Tongue (tissue), 2 donors: ENCODE results near the gene SORBS2. TPM values are rescaled to one million over a fixed set of nuclear protein-coding genes. Genes with fewer than 3 reads are reported as not detected.
"Not testable (repeated sequence)": the region's sequence is repeated elsewhere in the genome, so short reads cannot be mapped to it uniquely, and the experiment has no call there.

ENCODE experiments used
- DNase-seq: peaks from one replicate; pipeline ENCODE4 v3.0.0-alpha.2; 2015
- total RNA-seq: library from RNA; depleted of rRNA; stranded (reverse); fragments of >200 nt; gene quantifications from one replicate; pipeline ENCODE4 v1.2.3, GENCODE V29; 2014

The SORBS2 gene
- total RNA-seq, 1 donor from 2014 or later = 49.2 TPM

GRCh38 chr4:185736882-185737281, 75.1 kb downstream of the SORBS2 start:
- DNase-seq = no peak

DNA sequence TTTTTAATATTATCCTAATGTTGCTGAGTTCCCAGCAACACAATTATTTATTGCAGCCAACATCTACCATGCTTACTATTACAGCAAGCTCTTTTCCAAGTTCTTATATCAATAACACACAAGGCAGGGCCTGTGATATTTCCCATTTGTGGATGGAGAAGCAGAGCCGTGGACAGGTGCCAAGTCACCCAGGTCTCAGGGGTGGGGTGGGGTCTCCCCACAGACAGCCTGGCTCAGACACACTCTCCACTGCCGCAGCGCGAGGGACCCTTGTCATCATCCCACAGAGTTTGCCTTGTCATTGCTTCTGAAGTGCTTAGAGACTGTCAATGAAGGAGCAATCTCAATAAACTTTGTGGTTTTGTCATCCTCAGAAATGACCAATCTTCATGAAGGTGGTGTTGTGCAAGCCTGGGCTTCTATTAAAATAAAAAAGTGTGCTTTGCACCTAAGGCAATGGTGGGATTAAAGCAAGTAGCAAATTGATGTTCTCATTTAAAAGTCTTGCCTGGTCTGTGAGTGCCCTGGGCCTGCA, 76.1 kb downstream of the SORBS2 start:
- DNase-seq = no peak

DNA sequence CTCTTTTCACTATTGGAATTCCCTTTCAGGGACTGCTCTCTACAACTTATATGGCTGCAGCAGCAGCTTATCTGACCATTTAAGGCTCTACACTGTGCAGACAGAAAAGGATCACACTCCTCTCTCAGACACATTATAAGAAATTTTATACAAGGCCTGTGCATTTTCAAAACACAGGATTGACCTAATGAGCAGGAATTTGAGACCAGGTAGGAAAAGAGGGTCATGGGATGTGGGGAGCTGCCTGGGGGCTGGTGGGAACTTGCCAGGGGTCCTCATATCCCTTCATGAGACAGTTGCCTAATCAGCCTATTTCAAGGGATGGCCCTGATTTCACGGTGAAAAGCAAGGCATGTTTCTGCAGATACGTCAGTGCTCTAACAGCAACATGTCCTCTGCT, 77.1 kb downstream of the SORBS2 start:
- no peak for DNase-seq

- DNase-seq = no peak
Measured at GRCh38 chr4:185734214-185734613, 77.8 kb downstream of the SORBS2 start.

GRCh38 chr4:185730849-185731608, 81.0 kb downstream of the SORBS2 start:
- peak; percentile 37 for DNase-seq

DNA sequence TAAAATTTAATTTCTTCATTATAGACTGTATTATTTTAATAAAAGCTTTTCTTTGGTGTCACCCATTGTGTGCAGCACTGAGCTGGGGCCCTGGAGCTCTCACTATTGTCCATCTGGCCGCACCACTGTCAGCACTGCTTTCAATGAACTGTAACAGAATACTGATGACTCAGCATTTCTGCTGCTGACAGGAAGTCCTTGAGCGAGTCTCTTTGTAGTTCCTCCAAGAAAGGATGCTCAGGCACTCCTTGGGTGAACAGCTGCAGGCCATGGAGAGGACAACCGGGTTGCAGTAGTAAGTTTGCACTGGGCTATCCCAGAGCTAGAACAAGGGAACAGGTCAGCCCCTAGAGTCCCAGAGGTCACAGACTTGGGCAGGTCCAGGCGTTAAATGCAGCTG, 81.6 kb downstream of the SORBS2 start:
- peak; percentile 78 for DNase-seq

DNA sequence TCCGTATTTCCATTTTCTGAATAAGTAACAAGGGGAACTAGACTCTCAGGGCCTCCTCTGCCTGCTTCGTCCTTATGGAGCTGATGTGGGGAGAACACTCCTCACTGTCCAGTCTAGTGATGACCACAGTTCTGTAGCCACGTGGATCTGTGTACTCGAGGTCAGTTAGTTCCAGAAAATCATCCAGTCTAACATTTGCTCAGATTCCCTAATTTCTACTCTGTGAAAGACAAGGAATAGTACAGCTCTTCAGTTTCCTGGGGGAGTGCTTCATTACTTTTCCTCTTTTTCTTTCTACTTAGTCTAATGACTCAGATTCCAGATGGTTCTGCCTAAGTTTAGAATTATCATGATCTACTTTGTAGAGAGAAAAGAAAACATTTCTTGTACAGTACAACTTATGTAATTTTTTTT, 82.6 kb downstream of the SORBS2 start:
- DNase-seq = no peak

GRCh38 chr4:185728893-185729292, 83.1 kb downstream of the SORBS2 start:
- DNase-seq = no peak

DNA sequence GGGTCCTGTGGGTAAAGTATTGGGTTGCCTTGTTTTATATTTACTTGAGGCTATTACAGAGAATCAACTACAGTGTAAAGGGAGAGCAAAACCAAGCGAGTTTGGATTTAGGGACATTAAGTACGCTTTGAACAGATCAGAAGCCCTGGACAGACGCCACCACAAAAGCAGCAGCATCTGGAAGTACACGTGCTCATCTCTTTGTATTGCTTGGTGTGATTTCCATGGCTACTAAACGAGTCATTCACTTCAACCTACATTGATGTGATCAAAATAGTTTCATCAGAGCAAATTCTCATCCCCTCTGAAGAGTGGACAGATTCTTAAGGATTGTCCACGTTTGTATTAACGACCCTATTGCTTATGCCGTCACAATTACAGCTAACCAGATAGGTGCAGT, 85.1 kb downstream of the SORBS2 start:
- peak; percentile 79 for DNase-seq

- DNase-seq = no peak
Measured at GRCh38 chr4:185723631-185724260, 88.2 kb downstream of the SORBS2 start.

DNA sequence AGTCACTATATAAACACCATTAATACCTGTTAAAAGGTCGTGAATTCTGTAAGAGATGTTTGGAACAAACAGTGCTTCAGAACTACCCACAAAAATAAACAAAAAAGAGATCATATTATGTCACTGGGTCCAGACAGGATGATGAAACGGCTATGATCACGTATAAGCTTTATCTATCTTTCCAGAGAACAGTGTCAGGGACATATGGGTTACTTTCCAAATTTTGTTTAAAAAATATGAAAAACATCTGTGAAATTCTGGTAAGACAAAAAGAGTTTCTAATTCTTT, 90.0 kb downstream of the SORBS2 start:
- no peak for DNase-seq

- peak; percentile 45 for DNase-seq
Measured at GRCh38 chr4:185721190-185722028, 90.6 kb downstream of the SORBS2 start.

DNA sequence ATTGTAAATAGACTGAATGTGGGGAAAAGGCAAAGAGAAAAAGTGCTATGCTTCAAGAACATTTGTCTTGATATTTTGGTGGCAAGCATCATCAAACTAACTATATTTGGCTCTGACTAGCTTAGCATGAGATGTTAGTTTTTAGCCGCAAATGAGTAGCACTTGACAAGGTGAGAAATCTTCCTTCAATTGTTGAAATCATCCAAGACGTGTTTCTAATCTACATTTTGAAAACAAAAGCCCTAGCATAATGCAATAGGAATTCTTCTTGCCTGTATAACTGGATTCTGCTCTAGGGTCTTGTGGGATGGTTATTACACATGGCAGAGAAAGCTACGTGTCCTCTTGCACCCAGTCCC, 92.5 kb downstream of the SORBS2 start:
- DNase-seq = no peak

DNA sequence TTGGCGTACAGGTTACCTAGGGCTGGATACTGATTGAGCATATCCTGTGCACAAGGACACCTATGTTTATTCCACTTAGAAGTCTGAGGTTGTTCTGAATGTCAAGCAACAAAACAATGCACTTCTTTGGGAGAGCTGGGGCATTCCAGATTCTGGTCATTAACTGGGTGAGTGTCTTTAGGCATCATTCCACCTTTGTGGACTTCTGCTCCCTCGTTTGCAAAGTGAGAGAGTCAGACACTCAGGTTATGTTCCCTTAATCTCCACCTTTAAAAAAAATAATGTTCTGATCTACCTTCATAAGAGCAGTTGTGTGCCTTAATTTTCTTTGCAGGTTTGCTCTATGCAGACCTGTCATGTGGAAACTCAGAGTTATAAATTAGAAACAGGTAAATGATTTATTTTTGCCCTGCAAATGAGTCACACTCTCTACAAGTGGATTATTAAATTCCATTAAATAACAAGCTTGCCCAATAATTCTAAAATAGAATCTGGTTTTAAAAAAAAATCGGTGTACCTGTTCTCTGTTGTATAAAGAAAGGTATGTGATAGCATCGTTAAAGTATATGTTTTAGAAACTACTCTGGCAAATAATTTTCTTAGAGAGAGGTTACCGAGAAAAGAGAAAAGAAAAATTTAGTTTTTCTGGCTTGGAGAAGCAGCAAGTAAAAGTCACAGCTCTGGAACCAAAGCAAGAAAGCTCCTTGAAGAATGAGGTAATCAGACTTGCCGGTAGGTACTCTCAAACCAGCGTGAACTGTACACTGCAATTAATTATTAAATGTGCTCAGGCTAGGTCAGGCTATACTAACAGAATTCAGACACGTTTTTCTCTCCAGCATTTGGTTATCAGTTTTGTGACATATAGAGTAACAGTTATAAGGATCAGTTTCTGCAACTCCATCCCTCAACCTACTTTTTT, 93.2 kb downstream of the SORBS2 start:
- DNase-seq = no peak

DNA sequence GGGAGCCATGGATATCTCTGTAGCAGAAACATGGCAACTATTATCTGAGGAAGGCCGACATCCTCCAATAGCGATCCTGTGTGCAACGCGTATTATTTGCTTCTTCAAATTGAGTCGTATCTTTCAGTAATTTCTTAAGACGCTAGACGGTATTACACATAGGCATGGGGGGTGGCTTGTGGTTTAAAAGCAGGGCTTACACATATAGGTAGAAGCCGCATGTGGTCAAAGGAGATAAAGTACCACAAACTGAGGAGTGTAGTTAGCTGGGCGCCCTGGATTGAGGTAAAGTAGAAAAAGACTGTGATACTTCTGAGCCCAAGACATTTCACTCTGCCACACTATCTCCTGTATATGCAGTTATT, 94.6 kb downstream of the SORBS2 start:
- DNase-seq = no peak

DNA sequence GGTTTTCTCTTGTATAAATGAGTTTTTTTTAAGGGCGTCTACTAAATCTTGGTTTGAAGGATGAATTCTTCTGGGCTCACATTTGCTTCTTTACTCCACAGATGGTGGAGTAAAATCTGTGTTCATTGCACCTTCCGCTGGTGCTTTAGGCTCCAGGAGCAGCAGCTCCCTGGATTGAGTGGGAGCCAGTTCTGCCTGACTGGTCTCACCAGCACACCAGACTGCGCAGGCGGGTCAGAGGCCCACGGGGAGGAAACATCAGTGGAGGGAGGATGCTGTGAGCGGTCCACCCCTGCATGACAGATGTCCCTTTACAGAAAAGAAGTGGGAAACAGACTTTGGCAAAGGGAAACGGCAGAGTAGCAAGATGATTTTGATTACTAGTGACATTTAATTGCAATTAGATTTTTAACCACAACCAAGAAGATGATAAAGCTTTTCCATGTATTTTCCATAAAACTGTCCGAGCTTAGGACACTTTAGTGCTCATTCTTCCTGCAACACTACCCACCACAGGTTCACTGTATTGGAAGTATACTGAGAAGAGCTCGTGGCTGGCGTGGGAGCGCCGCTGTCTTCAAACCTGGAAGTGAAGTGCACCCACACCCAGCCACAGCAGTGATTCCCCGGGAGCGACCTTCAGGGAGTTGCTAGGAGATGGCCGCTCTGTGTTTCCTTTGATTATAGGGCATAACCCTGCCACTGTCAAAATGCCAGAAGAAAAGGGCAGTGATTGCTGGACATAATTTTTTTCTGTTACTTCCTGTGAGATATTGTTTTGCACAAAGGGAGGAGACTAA, 95.2 kb downstream of the SORBS2 start:
- DNase-seq = no peak

DNA sequence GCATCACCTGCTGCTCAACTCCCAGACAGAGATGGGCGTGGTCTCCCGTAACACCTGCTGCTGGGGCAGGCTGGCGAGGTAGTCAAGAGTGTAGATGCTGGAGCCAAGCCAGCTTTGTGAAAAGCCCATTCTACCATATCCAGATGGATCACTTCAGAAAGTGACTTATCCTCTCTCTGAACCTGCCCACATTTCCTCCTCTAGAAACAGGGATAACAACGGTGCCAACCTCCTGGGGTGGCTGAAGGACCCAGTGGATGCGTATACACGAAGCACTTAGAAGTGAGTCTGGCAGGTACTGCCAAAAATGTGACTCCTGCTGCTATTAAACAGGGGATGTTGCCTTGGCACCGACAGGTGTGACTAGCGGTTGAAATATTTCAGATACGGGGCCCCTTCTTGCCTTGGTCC, 95.8 kb downstream of the SORBS2 start:
- no peak for DNase-seq

GRCh38 chr4:185714524-185714923, 97.5 kb downstream of the SORBS2 start:
- not testable (repeated sequence) for DNase-seq

DNA sequence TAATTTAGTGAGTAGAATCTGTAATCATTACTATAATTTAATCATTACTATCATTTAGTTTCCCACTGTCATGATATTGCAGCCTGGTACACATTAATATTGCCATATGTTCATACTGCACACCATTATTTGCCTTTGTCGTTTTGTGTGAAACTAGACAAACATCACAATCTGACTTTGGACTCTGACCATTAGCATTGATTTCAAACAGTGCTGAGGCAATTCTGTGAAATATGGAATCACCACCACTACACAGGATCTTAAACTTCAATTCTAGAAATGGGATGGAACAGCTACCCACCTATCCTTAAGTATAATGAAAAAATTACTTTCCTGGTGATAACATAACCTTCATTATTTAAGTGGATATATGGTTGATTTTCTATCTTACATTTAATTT, 98.3 kb downstream of the SORBS2 start:
- DNase-seq = no peak

DNA sequence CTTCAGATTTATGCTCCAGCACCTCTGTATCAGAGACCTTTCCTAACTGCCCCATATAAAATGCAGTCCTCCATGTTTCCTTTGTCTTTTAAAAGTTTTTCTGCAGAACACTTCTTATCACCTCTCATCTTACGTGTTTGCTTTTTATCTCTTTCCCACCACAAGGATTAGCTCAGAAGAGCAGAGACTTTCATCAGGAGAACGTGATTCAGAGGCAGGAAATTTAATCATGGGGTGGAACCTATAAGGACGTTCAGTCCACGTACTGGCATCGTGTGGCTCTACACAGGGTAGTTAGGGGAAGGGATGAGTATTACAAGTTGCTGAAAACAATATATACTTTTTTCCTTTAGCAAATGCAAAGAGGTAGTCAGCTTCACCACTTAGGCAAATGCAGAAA, 98.7 kb downstream of the SORBS2 start:
- DNase-seq = no peak

DNA sequence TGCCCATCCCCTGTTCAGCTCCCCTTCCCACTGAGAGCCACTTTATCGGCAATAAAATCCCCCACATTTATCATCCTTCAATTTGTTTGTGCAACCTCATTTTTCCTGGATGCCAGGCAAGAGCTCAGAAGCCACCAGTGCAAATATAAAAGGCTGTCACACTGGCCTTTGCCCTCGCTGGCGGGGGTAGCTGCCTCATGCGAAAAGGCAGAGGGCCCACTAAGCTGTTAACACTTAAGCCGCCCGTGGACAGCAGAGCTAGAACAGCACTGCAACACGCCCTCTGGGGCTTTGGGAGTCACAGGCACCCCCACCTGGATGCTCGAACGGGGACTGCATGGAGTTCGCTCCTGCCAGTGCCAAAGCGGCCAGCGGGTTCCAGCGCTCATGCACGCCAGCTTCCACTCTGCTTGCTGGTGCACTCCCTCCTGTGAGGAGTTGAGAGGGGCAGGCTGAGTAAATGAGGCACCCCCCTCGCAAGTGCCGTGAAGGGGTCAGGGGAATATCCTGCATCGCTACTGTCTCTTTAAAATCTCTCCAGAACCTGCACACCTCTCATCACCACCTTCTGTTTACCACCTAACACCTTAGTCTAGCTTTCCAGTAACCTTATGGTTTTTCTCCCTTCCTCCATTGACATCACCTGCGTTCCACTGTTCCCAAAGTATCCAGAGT, 99.5 kb downstream of the SORBS2 start:
- DNase-seq = no peak
